ENCODE data around the gene GPR34. TPM values are rescaled to one million over a fixed set of nuclear protein-coding genes. Genes with fewer than 3 reads are reported as not detected.

Gene GPR34
- total RNA-seq, 1 donor from 2014 or later: 28.0 TPM

DNA sequence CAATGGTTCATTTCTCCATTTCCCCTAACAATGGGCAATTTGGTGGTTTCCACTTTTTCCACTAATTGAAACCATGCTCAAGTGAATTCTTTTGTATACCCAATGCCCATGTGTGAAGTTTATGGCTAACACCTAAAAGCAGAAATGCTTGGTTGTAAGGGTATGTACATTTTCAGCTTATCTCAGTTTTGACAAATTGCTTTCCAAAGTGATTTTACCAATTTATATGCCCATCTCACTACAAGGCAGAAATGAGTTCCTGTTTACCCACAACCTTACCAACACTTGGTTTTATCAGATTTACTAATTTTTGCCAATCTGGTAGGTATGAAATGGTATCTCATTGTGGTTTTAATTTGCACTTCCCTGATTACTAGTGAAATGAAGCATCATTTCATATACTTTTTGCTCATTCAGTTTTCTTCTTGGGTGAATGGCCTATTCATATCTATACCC, 14.8 kb downstream of the GPR34 start:
- no peak for ATAC-seq
- Histone ChIP-seq H3K9me3 (no peaks in the 10 kb centered on the region), H3K27me3 (no peaks in the 10 kb centered on the region), H3K27ac (no peak overlapping the region), H3K4me3 (no peak overlapping the region), H3K4me1 (no peaks in the 10 kb centered on the region), H3K36me3 (no peaks in the 10 kb centered on the region)
- DNase-seq: no peak
- intact Hi-C loops (cut with DNase I): no loop called here
- TF ChIP-seq, protein P1, sequence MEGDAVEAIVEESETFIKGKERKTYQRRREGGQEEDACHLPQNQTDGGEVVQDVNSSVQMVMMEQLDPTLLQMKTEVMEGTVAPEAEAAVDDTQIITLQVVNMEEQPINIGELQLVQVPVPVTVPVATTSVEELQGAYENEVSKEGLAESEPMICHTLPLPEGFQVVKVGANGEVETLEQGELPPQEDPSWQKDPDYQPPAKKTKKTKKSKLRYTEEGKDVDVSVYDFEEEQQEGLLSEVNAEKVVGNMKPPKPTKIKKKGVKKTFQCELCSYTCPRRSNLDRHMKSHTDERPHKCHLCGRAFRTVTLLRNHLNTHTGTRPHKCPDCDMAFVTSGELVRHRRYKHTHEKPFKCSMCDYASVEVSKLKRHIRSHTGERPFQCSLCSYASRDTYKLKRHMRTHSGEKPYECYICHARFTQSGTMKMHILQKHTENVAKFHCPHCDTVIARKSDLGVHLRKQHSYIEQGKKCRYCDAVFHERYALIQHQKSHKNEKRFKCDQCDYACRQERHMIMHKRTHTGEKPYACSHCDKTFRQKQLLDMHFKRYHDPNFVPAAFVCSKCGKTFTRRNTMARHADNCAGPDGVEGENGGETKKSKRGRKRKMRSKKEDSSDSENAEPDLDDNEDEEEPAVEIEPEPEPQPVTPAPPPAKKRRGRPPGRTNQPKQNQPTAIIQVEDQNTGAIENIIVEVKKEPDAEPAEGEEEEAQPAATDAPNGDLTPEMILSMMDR (IDR thresholded peaks at IDR 0.05): no peak

GRCh38 chrX:41705042-41705441, 16.3 kb downstream of the GPR34 start:
- intact Hi-C loops (cut with DNase I): no loop called here
- no peak for ATAC-seq

GRCh38 chrX:41705680-41706374, 17.1 kb downstream of the GPR34 start:
- ATAC-seq (peak; percentile 81), DNase-seq (no peak)
- TF ChIP-seq, protein P1 (IDR thresholded peaks at IDR 0.05): no peak
- intact Hi-C loops (cut with DNase I): no loop called here
- Histone ChIP-seq H3K4me1 (no peaks in the 10 kb centered on the region), H3K4me3 (no peak overlapping the region), H3K27ac (peak overlapping the region; percentile 47), H3K9me3 (no peaks in the 10 kb centered on the region), H3K36me3 (no peaks in the 10 kb centered on the region), H3K27me3 (no peaks in the 10 kb centered on the region)

More at GRCh38 chrX:41705042-41705441, 16.3 kb downstream of the GPR34 start:
- Histone ChIP-seq H3K27ac (peak overlapping the region; percentile 47), H3K4me3 (no peak overlapping the region), H3K9me3 (no peaks in the 10 kb centered on the region), H3K4me1 (no peaks in the 10 kb centered on the region), H3K36me3 (no peaks in the 10 kb centered on the region), H3K27me3 (no peaks in the 10 kb centered on the region)
- TF ChIP-seq, protein P1 (IDR thresholded peaks at IDR 0.05): no peak
- DNase-seq: no peak

DNA sequence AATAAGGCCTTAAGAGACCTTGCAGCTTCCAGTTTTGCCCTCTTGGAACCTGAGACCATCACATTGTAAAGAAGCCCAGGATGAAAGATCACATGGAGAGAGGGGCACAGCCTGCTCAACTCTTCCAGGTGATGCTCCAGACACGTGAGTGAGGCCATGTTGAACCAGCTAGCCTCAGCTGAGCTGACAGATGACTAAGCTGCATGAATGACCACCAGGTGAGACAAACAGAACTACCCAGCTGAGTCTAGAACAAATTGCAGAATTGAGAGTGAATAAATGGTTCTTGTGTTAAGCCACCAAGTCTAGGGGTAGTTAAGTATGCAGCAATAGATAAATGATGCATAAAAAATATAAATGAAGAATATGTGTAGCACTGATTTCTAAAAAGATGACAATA, 18.4 kb downstream of the GPR34 start:
- DNase-seq (no peak), ATAC-seq (no peak)
- intact Hi-C loops (cut with DNase I): no loop called here
- TF ChIP-seq, protein P1 (IDR thresholded peaks at IDR 0.05): no peak
- H3K27ac ChIP-seq: no peak overlapping the region
- H3K36me3 ChIP-seq: no peaks in the 10 kb centered on the region
- no peaks in the 10 kb centered on the region for H3K27me3 ChIP-seq
- H3K4me3 ChIP-seq: no peak overlapping the region
- H3K4me1 ChIP-seq: no peaks in the 10 kb centered on the region
- no peaks in the 10 kb centered on the region for H3K9me3 ChIP-seq

GRCh38 chrX:41708486-41708885, 19.7 kb downstream of the GPR34 start:
- intact Hi-C loops (cut with DNase I): no loop called here
- Histone ChIP-seq H3K27ac (no peak overlapping the region), H3K4me1 (no peaks in the 10 kb centered on the region), H3K9me3 (no peaks in the 10 kb centered on the region), H3K36me3 (no peaks in the 10 kb centered on the region), H3K27me3 (no peaks in the 10 kb centered on the region), H3K4me3 (no peak overlapping the region)
- no peak for ATAC-seq
- TF ChIP-seq, protein P1 (IDR thresholded peaks at IDR 0.05): no peak
- DNase-seq: no peak

Data from upper lobe of right lung (tissue), 1 donor.